Measurements from ENCODE around the gene TRAPPC5.

TRAPPC5 gene

GRCh38 chr19:7701654-7702457 is 21.2 kb downstream of the TRAPPC5 start, which contains the start of gene FCER2:
TSS of gene FCER2 (minus strand) at chr19:7702131. CDS start at chr19:7699760, 2,371 bp downstream.
- H3K4me3 ChIP-seq (ENCODE audit: low read depth, low read length): no peak within 1 kb of the TSS
- in situ Hi-C loops (cut with HindIII; ENCODE audit: low pct_ligation_motif_present, low sequenced_read_pairs): no loop called here
- no peaks in the 10 kb centered on the region for H3K36me3 ChIP-seq (replicated peaks)
- H3K27ac ChIP-seq: no peak within 1 kb of the TSS
- no peak for DNase-seq
- H3K27me3 ChIP-seq (replicated peaks): no peaks in the 10 kb centered on the region
- TF ChIP-seq, protein P1, sequence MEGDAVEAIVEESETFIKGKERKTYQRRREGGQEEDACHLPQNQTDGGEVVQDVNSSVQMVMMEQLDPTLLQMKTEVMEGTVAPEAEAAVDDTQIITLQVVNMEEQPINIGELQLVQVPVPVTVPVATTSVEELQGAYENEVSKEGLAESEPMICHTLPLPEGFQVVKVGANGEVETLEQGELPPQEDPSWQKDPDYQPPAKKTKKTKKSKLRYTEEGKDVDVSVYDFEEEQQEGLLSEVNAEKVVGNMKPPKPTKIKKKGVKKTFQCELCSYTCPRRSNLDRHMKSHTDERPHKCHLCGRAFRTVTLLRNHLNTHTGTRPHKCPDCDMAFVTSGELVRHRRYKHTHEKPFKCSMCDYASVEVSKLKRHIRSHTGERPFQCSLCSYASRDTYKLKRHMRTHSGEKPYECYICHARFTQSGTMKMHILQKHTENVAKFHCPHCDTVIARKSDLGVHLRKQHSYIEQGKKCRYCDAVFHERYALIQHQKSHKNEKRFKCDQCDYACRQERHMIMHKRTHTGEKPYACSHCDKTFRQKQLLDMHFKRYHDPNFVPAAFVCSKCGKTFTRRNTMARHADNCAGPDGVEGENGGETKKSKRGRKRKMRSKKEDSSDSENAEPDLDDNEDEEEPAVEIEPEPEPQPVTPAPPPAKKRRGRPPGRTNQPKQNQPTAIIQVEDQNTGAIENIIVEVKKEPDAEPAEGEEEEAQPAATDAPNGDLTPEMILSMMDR (IDR thresholded peaks at IDR 0.05; ENCODE audit: low read depth, low read length, missing control alignments): no peak

DNA sequence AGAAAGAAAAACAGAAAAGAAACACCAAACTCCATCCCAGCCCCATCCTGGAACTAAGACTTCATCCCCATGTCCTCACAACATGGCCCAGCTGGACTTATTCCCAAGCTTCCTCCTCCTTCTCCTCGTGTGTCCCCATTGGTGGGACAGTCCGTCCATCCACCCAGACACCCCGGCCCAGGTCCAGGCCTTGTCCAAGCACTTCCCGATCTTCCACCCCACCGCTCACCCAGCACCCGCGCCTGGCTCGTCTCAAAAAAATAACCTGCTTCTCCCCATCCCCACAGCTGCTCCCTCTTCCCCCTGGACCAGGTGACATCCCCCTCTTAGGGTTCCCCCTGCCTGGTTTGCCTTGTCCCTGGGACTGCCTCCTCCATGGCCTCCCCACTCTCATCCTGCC is 22.7 kb downstream of the TRAPPC5 start:
- no peak overlapping the region for H3K27ac ChIP-seq
- no peaks in the 10 kb centered on the region for H3K36me3 ChIP-seq (replicated peaks)
- TF ChIP-seq, protein P1 (IDR thresholded peaks at IDR 0.05; ENCODE audit: low read depth, low read length, missing control alignments): no peak
- DNase-seq: no peak
- H3K27me3 ChIP-seq (replicated peaks): no peaks in the 10 kb centered on the region
- in situ Hi-C loops (cut with HindIII; ENCODE audit: low pct_ligation_motif_present, low sequenced_read_pairs): no loop called here
- H3K4me3 ChIP-seq (ENCODE audit: low read depth, low read length): no peak overlapping the region

DNA sequence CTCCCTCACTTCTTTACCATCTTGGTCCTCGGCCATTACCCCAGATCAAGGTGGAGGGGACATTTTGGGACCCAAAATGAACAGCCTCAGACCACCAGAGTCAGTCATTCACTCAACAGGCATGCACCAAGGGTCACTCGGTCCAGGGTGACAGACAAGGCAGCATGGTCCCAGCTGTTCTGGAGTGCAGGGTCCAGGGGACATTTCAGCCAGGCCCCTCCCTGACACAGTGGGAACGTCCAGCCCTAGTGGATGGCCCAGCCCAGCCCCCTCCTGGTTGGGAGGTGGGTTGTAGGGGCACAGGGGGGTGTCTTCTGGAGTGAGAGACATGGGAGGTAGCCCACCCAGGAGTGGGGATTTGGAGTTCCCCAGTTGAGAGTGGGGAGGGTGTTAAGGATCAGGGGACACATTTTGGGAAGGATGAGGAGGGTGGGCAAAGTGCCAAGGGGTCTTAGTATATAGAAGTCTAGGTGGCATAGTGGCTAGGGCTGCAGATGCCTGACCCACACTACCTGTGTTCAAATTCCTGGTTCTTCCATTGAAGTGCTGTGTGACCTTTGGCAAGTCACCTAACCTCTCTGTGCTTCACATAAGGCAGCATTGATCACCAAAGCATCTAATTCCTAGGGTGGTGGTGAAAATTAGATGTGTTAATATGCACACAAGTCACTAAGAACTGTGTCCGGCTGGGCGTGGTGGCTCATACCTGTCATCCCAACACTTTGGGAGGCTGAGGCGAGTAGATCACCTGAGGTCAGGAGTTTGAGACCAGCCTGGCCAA is 23.8 kb downstream of the TRAPPC5 start:
- H3K27me3 ChIP-seq (replicated peaks): no peaks in the 10 kb centered on the region
- TF ChIP-seq, protein P1 (IDR thresholded peaks at IDR 0.05; ENCODE audit: low read depth, low read length, missing control alignments): no peak
- no peak overlapping the region for H3K27ac ChIP-seq
- H3K4me3 ChIP-seq (ENCODE audit: low read depth, low read length): no peak overlapping the region
- in situ Hi-C loops (cut with HindIII; ENCODE audit: low pct_ligation_motif_present, low sequenced_read_pairs): no loop called here
- H3K36me3 ChIP-seq (replicated peaks): no peaks in the 10 kb centered on the region
- DNase-seq: no peak

DNA sequence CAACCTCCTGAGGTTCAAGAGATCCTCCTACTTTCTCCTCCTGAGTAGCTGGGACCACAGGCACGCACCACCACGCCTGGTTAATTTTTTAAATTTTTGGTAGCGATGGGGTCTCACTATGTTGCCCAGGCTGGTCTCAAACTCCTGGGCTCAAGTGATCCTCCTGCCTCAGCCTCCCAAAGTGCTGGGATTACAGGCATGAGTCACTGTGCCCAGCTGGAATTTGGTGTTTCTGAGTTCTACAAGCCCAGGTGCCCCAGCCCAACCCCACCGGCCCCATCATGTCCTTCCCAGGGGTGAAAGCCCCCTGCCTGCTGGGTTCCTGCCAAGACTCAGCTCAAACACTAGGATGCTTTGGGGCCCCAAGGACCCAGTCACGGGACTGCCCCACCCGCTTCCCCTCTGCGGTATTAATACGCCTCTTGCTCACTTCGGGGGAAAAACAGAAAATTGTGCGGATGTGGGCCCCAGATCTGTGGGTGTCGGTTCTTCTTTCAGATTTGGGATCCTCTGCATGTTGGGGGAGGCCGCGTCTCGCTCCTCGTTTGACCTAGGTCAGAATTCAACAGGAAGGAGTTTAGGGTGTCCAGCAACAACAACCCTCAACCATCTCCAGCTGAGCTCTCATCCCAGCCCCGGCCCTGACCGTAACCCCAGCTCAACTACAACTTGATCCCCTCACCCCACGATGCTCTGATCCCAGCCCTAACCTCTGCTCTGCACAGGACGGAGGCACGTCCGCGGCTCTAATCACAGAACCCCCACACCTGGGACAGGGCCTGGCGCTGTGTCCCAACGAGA is 25.0 kb downstream of the TRAPPC5 start:
- Histone ChIP-seq H3K36me3 (replicated peaks) (no peaks in the 10 kb centered on the region), H3K4me3 (ENCODE audit: low read depth, low read length) (no peak overlapping the region), H3K27me3 (replicated peaks) (no peaks in the 10 kb centered on the region), H3K27ac (no peak overlapping the region)
- DNase-seq: no peak
- TF ChIP-seq, protein P1 (IDR thresholded peaks at IDR 0.05; ENCODE audit: low read depth, low read length, missing control alignments): no peak
- in situ Hi-C loops (cut with HindIII; ENCODE audit: low pct_ligation_motif_present, low sequenced_read_pairs): no loop called here

- TF ChIP-seq, protein P1 (IDR thresholded peaks at IDR 0.05; ENCODE audit: low read depth, low read length, missing control alignments): no peak
- Histone ChIP-seq H3K27me3 (replicated peaks) (no peaks in the 10 kb centered on the region), H3K36me3 (replicated peaks) (no peaks in the 10 kb centered on the region), H3K27ac (no peak overlapping the region), H3K4me3 (ENCODE audit: low read depth, low read length) (no peak overlapping the region)
- no peak for DNase-seq
- in situ Hi-C loops (cut with HindIII; ENCODE audit: low pct_ligation_motif_present, low sequenced_read_pairs): no loop called here
Measured at GRCh38 chr19:7706188-7706954, 25.7 kb downstream of the TRAPPC5 start.

Data from brain microvascular endothelial cell (primary cell).